ENCODE results near the gene FOXL2.

GRCh38 chr3:138937690-138938055 is 9.3 kb downstream of the FOXL2 start:
- TF ChIP-seq BHLHE40 (IDR thresholded peaks at IDR 0.05; ENCODE audit: low read length) (no peak), CTCF (CRISPR knock-in tag; IDR thresholded peaks at IDR 0.05) (no peak), FOXK2 (IDR thresholded peaks at IDR 0.05) (no peak), SP1 (IDR thresholded peaks at IDR 0.05) (no peak), SP1 (CRISPR knock-in tag; IDR thresholded peaks at IDR 0.05) (no peak), TBL1XR1 (IDR thresholded peaks at IDR 0.05; ENCODE audit: borderline replicate concordance, low read length, partially characterized antibody) (no peak), CBFB (CRISPR knock-in tag; IDR thresholded peaks at IDR 0.05) (no peak), FOSL1 (CRISPR knock-in tag; IDR thresholded peaks at IDR 0.05; ENCODE audit: borderline replicate concordance) (no peak), ZNF629 (CRISPR knock-in tag; conservative IDR thresholded peaks at IDR 0.05) (no peak), ZNF530 (CRISPR knock-in tag; IDR thresholded peaks at IDR 0.05; ENCODE audit: low read depth) (no peak), ZNF772 (CRISPR knock-in tag; IDR thresholded peaks at IDR 0.05) (no peak), NR2F6 (IDR thresholded peaks at IDR 0.05) (no peak), NR2F6 (CRISPR knock-in tag; IDR thresholded peaks at IDR 0.05) (no peak)
